IPS-NIHi7 (cell line): ENCODE measurements around the gene KIF20A.
A peak's percentile ranks its signal among the peaks of the same experiment; 100 is the strongest.
"Not testable (repeated sequence)": the region's sequence is repeated elsewhere in the genome, so short reads cannot be mapped to it uniquely, and the experiment has no call there.

Experiments
- DNase-seq: peaks from one replicate; pipeline ENCODE4 v3.0.0; 2012; ENCODE audit warnings: mixed read lengths; ENCODE audit errors: extremely low spot score

The KIF20A gene

DNA sequence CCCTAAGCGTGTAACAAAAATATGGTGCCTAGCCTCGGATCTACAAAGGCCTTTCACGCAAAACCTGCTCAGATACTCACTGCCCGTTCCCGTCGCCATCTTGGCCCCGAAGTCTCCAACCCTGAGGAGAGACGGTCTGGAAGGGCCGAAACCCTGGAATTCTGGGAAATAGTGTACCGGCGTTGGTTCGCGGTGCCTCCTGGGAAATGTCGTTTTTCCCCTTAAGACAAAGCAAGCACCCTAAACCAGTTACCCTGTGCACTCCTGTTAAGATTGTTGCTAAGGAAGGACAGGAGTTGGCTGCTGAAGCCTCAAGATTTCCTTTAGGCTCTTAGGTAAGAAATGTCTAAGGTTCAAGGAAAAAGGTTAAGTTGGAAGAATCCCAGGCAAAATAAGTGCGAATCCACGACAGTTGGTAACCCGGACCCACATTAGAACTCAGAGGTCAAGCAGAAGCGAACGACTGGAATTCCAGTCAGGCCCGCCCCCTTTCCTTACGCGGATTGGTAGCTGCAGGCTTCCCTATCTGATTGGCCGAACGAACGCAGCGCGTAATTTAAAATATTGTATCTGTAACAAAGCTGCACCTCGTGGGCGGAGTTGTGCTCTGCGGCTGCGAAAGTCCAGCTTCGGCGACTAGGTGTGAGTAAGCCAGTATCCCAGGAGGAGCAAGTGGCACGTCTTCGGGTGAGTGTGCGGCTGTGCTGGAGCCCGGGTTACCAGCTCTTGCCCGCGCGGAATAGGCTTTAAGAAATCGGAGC lies at the start of gene KIF20A, which contains the start of gene BRD8:
Gene KIF20A, plus strand, starts transcription at position 597 of the 761 bp plus-strand sequence. CDS start 569 bp downstream, outside the sequence.
Gene BRD8, minus strand, starts transcription at position 115 of the 761 bp plus-strand sequence. Its CDS starts 16 bp downstream, at position 99.
- peak; percentile 94 for DNase-seq

DNA sequence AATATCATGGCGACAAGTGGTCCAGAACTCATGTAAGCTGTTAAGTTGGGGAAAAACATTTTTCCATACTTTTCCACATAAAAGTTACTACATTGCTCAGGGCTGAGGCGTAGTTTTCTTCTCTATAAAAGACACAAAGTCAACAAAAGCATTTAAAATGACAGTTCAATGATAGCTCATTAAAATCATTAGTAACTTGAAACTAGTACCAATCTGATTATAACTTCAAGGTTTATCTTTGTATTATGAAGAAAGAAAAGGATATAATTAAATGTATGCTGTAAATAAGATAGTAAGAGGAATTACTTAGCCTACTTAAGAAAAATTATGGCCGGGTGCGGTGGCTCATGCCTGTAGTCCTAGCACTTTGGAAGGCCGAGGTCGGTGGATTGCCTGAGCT lies 49.6 kb upstream of the KIF20A start:
- DNase-seq, result no peak

DNA sequence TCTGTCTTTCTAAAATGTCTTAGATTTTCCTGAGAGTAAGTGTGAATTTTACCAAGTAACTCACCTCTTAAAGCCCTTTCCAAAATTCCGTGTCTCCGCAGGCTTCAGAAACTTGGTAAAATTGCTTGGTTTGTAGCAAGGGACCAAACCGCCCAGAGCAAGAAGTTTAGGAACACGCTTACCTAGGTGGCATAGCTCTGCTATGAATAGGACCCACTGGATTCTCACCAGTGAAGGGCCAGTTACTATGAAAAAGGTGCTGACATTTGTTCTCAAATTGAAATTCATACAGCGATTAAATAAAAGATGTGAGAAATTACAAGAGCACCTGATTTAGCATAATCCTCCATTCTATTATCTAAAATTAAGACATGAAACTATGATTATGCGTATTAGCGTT lies 46.4 kb upstream of the KIF20A start:
- DNase-seq, result no peak

DNA sequence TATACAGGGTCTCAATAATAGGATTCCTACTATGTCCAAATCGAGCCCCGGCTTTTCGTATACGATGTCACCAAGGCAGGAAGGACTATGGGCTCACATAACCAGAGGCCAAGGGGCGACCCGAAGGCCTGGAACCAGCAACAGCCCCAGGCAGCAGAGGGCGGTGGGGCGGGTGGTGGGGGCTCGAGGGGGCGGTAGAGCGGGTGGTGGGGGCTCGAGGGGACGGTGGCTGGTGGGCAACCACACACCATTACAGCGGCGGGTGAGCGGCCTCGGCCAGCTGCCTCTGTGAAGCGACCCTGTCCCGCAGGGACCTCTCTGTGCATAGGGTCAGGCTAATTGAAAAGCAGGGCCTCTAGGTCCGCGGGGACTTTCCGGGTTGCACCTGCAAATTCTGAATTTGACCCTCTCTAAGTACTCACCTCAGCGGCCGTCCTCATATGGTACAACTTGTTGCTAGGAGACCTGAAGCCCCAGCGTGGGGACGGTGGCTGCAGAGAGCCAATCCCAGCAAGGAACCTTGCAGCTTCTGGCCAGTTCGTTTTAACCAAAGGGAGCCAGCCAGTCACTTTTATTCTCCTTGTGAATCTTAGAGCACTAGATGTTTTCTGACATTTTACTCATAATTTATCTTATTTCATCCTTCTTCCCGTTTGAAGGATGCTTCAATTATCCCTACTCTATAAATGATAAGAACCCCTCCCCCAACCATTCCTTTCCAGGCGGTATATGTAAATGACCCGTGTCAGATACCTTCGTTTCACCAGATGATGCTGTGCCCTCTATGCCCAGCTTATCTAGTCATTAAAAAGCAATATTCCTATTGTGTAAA lies 39.7 kb upstream of the KIF20A start, which contains the start of gene NME5:
Gene NME5, minus strand, starts transcription at position 480 of the 832 bp plus-strand sequence. CDS start 648 bp downstream, outside the sequence.
- DNase-seq, result peak; percentile 77

DNA sequence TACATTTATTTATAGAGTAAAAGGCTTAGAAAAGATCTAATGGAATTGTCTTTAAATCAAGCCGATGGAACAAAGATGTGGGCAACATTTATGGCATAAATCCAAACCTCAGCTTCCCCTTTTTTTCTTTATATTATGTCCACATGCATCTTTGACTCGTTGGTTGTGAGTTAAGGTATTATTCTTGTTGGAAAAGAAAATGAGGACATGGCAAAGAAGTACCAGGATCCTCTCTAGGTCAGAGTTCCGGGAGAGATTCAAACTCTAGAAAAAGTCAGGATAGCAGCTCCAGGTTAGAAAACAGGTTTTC lies 39.2 kb upstream of the KIF20A start:
- DNase-seq, result no peak

DNA sequence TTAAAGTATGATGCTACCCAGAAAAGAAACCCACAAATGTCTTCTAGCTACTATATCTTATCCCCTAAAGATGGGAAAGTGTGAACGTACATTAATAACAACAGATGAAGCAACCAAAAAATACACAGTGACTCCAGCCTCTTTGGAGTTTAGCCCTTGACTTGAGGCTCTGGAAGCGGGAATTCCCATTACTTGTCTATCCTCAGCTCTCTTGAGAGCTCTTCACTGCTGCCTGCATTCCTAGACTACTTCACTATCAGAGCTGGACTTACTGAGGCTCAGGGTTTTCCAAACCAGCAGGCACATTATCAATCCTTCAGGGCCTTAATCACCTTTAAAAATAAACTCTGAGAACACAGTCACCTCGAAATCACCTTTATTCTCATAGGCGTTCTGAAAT lies 38.6 kb upstream of the KIF20A start:
- DNase-seq, result no peak

DNA sequence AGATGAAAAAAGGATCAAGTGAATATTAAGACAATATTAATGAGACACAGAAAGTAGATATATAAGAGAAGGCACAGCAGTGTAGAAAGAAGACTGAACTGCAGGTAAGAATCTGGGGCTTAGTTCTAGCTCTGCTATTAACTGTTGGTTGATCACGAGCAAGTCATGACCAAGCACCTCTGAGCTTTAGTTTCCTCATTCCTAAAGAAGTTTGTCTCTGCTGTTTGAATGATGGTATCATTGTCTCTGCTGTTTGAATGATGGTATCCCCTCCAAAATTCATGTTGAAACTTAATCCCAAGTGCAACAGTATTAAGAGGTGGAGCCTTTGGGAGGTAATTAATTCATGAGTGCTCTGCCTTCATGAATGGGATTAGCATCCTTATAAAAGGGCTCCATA lies 37.2 kb upstream of the KIF20A start:
- DNase-seq, result no peak

DNA sequence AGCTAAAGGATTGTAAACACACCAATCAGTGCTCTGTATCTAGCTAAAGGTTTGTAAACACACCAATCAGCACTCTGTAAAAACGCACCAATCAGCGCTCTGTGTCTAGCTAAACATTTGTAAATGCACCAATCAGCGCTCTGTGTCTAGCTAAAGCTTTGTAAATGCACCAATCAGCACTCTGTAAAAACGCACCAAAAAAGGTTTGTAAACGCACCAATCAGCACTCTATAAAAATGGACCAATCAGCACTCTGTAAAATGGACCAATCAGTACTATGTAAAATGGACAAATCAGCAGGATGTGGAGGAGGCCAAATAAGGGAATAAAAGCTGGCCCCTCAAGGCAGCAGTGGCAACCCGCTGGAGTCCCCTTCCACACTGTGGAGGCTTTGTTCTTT lies 35.3 kb upstream of the KIF20A start:
- not testable (repeated sequence) for DNase-seq

DNA sequence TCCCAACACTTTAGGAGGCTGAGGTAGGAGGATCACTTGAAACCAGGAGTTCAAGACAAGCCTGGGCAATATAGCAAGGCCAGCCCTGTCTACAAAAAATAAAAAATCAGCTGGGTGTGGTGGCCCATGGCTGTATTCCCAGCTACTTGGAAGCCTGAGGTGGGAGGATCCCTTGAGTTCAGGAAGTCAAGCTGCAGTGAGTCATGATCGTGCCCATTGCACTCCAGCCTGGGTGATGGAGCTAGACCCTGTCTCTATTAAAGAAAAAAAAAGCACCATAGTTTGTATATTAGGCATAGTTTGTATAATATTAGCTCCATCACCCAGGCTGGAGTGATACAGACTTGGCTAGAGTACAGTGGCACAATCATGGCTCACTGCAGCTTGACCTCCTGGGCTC lies 30.1 kb upstream of the KIF20A start:
- DNase-seq, result no peak

DNA sequence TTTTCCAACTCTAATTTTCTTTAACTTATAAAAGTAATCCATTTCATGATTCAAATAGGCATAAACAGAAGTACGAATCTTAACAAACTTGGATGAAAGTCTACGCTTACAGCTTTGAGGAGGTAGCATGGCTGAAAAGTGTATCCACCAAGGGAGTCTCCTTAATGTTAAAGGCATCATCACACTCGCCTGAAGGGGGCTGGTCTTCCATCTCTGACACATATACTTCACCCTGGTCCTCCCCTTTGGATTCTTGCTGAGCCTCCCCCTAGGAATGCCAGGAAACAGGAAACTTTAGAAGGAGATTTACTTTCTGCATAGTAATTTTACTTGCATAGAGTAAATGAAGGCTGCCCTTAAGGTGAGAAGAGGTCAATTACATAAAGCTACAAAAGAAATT lies 29.4 kb upstream of the KIF20A start:
- peak; percentile 36 for DNase-seq

DNA sequence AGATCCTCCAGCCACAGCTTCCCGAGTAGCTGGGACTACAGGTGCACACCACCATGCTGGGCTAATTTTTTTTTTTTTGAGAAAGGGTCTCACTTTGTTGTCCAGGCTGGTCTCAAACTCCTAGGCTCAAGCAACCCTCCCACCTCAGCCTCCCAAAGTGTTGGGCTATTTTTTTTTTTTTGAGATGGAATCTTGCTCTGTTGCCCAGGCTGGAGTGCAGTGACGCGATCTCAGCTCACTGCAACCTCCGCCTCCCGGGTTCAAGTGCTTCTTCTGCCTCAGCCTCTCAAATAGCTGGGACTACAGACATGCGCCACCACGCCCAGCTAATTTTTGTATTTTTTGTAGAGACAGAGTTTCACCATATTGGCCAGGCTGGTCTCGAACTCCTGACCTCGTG lies 22.9 kb upstream of the KIF20A start:
- not testable (repeated sequence) for DNase-seq

DNA sequence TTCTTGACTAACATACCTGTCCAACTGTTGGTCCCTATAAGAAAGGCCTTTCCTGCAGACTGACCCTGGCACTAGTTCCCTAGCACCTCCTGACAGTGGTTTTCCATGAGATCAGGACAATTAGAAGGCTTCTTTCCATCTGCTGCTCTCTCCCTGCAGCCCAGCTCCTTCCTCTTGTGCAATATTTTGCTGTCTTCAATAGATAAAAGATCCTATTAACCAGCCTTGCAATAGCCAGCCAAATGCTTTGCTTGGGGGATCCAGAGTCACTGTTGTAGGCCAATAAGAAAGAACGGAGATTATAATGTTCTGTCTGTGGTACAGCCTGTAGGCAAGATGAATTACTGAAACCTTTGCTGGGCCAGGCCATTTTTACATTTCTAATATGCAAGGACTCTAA lies 21.3 kb upstream of the KIF20A start:
- DNase-seq, result no peak

DNA sequence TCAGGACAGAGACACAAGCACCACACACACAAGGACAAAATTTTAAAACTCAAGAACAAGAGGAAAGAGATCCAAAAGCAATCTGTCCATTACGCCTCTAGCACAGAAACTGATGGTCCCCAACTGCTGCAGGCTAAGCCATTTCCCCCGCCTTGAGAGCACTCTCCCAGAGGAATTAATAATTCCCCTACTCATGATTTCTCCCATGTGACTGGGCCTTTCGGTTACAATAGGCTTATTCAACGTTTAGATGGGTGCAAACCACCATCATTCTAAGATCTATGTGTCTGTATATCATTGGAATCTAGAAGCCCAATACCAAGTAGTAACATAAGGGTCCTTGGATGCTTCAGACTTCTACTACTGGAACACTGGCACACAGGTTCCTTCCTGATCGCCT lies 19.2 kb upstream of the KIF20A start:
- no peak for DNase-seq

DNA sequence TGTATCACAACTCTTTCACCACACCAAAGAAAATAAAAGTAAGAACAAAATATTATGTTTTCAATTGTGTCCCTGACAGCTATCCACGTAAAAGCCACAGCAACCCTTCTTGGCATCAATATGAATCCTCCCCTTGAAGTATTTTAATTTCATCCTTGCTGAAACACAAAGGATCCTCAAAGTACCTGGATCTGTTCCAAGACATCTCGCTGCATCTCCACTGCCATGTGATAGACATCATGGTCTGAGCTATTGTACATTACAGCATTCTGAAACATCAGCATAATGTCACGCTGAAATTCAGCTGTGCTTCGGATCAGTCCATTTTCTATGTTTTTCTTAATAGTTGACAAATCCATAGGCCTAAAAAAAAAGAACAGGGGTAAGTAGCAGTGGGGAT lies 18.2 kb upstream of the KIF20A start:
- DNase-seq, result no peak

DNA sequence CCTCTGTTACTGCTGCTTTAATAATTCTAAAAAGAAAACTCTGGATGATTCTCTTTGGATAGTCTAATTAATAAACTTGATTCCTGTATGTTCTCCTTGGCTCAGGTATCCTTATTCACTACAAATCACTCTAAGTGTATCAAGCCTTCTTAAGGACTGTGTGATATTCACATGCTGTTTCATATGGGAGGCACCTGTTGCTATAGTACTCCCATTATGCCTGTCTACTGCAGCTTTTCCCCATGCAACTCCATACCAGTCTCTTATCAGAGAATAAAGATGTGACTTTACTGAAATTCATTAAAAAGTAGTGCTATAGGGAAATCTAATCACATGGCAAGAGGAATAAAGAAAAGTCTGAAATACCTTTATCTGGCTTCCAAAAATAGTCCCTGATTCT lies 15.2 kb upstream of the KIF20A start:
- no peak for DNase-seq

DNA sequence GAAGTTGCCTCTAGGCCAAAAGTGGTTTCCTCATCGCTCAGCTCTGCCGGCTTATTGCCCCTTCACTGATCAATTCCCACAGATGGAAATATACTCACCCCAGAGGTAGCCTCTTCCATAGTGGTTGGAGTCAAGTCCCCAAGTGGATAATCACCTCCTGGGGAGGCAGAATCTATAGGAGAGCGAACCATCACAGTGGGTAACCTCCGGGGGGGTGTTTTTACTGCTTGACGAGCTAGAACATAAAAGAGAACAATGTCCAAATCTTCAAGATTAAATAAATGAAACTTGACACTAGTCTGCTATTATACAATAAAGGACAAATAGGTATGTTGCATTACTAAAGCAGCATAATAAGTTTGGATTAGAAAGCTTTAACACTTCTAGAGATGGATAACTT lies 9.8 kb upstream of the KIF20A start:
- DNase-seq, result no peak

DNA sequence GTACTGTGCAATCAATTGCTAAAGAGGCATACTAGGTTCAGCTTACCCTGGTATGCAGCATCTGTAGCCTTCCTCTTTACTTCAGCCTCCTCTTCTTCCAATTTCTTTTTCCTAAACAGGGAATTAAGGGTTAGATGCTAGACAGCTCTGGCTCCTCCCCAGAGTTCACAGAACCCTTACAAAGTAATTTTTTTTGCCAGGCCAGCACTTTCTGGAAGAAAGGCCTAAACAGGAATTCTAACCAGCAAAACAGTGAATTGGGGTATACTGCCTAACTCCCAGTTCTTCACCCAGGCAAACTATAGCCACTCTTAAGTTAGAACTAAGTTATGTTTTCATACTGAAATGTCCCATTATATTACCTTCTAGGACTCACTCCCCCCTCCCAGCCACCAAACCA lies 8.6 kb upstream of the KIF20A start:
- no peak for DNase-seq

DNA sequence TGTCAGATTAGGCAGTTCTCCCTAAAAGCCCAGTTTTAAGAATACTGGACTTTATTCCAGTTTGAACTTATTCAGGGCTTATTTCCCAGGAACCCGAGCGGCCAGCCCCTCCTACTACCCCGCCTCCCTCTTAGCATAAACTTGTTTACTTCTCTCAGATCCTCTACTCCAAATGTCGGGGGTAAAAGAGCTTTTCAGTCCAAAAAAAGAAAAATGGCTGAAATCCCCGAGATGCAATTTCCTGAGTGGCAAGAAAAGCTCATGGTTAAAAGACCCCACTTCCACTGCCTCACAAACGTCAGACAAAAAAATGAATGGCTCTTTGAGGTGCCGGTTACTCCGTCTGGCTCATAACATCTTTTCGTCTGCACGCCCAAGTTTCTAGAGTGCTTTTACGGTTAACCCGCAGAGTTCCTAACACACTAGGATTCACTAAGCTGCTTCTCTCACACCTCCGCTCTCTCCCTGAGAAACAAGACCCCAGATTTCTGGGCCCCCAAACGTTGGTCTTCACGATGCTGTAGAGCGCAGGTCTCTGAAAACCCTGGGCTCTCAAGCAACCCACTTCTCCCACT lies 884 bp upstream of the KIF20A start:
- peak; percentile 44 for DNase-seq

DNA sequence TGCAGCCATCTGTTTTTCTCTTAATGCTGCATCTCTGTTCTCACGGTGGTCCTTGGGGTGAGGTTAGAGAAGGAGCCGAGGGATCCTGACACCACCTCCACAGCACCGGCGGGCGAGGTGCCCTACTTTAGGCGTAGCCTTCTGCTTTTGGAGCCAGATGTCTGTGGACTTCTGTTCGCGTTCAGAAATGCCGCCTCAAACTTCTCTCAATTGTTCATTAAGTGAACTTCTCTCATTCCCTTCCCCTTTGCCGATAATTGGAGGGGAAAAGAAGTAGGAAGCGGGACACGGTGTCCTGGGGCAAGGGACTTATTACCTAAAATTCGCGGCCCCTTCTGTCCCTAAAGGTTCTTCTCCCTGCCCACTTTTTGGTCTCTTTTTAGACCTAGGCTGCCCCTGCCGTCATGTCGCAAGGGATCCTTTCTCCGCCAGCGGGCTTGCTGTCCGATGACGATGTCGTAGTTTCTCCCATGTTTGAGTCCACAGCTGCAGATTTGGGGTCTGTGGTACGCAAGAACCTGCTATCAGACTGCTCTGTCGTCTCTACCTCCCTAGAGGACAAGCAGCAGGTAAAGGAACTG lies 455 bp downstream of the KIF20A start:
- peak; percentile 20 for DNase-seq

DNA sequence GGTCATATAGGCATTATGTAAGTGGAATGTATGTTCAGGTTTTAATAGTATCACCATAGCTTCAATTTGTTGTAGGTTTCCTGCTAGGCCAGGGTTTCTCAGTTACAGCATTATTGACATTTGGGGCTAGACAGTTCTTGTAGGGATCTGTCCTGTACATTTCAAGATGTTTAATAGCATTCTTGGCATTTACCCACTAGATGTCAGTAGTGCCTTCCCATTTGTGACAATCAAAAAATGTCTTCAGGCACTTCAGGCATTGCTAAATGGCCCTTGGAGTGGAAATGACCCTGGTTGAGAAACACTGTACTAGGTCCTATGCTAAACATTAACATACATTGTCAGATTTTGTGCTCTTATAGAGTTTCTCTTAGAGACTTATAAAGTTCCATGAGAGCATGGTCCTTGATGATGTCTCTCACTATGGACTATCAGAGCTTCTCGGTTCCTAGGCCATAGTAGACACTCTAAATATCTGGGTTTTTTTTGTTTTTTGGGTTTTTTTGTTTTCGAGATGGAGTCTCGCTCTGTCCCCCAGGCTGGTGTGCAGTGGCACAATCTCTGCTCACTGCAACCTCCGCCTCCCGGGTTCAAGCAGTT lies 1.4 kb downstream of the KIF20A start:
- peak; percentile 29 for DNase-seq

DNA sequence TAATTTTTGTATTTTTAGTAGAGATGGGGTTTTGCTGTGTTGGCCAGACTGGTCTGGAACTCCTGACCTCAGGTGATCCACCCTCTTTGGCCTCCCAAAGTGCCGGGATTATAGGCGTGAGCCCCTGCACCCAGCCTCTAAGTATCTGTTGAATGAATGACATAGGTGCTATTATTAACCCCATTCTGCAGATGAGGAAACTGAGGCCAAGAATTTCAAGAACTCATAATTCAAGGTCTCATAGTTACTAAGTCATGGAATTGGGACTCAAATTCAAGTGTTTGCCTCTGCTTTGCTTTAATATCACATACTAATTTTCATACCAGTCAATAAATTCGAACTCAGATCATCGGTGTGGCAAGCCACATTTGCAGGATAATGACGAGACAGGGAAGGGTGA lies 1.9 kb downstream of the KIF20A start:
- DNase-seq, result no peak

DNA sequence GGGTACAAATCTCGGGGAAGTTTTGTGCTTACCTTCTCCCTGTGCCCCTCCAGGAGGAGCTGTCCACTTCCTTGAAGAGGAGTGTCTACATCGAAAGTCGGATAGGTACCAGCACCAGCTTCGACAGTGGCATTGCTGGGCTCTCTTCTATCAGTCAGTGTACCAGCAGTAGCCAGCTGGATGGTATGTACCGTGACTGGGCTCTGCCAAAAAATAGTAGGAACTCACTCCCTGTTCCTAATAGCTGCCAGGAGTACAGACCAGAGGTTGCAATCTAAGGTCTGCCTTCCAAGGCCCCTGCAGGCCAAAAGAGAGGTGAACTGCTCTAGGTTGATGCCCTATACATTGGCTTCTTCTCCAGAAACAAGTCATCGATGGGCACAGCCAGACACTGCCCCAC lies 3.9 kb downstream of the KIF20A start:
- DNase-seq, result no peak
